ENCODE data around the gene CEP170. TPM values are rescaled to one million over a fixed set of nuclear protein-coding genes. Genes with fewer than 3 reads are reported as not detected.

CEP170 gene
- total RNA-seq, 1 experiment from 2014 or later: 94.7 TPM

GRCh38 chr1:243244432-243244841 is 10.6 kb downstream of the CEP170 start (continued):
- TF ChIP-seq PRRX2 (CRISPR knock-in tag; IDR thresholded peaks at IDR 0.05) (no peak), SP1 (CRISPR knock-in tag; conservative IDR thresholded peaks at IDR 0.05) (no peak), MYBL2 (CRISPR knock-in tag; IDR thresholded peaks at IDR 0.05) (no peak), CREM (CRISPR knock-in tag; IDR thresholded peaks at IDR 0.05) (no peak), RORB (CRISPR knock-in tag; IDR thresholded peaks at IDR 0.05) (no peak), ZNF219 (CRISPR knock-in tag; IDR thresholded peaks at IDR 0.05; ENCODE audit: borderline replicate concordance) (no peak), EMX1 (CRISPR knock-in tag; IDR thresholded peaks at IDR 0.05) (no peak), ZNF138 (CRISPR knock-in tag; conservative IDR thresholded peaks at IDR 0.05) (no peak), ZSCAN18 (CRISPR knock-in tag; IDR thresholded peaks at IDR 0.05) (no peak), ZNF281 (CRISPR knock-in tag; IDR thresholded peaks at IDR 0.05) (no peak), ATF6 (CRISPR knock-in tag; IDR thresholded peaks at IDR 0.05) (no peak)

GRCh38 chr1:243236604-243237252 is 18.4 kb downstream of the CEP170 start:
- POLR2A ChIA-PET: no interaction called here
- Mint-ChIP-seq H3K9me3 (peaks cover 20% of the 10 kb centered on the region), H3K27ac (peak overlapping the region; percentile 87)
- TF ChIP-seq ZNF532 (CRISPR knock-in tag; IDR thresholded peaks at IDR 0.05; ENCODE audit: borderline replicate concordance) (no peak), ZNF396 (CRISPR knock-in tag; IDR thresholded peaks at IDR 0.05; ENCODE audit: borderline replicate concordance) (no peak), RORB (CRISPR knock-in tag; IDR thresholded peaks at IDR 0.05) (no peak), TEAD4 (CRISPR knock-in tag; IDR thresholded peaks at IDR 0.05) (no peak), USF1 (CRISPR knock-in tag; IDR thresholded peaks at IDR 0.05) (no peak), IRF2 (CRISPR knock-in tag; IDR thresholded peaks at IDR 0.05; ENCODE audit: borderline replicate concordance, low read depth) (no peak), E2F5 (CRISPR knock-in tag; IDR thresholded peaks at IDR 0.05) (no peak), NR2C2 (CRISPR knock-in tag; IDR thresholded peaks at IDR 0.05) (no peak), FOXK1 (CRISPR knock-in tag; IDR thresholded peaks at IDR 0.05) (no peak), SMAD4 (CRISPR knock-in tag; IDR thresholded peaks at IDR 0.05) (no peak), JAZF1 (CRISPR knock-in tag; IDR thresholded peaks at IDR 0.05) (no peak), NR3C1 (CRISPR knock-in tag; conservative IDR thresholded peaks at IDR 0.05; ENCODE audit: low read depth) (no peak)

More at GRCh38 chr1:243236604-243237252, 18.4 kb downstream of the CEP170 start:
- CTCF ChIA-PET: interaction anchor here (1.2 kb wide), 1 partner anchor 113 kb away, joined by 3 read pairs; no protein-coding TSS in a partner anchor
- 0 out of 2 replicates have a peak, but pooled peaks have one; percentile 20 for ATAC-seq
- Mint-ChIP-seq H3K4me3 (no peak overlapping the region), H3K27me3 (ENCODE audit: low read depth) (no peaks in the 10 kb centered on the region), H3K4me1 (peaks cover 18% of the 10 kb centered on the region), H3K36me3 (peaks cover 26% of the 10 kb centered on the region)
- no peak for DNase-seq (ENCODE audit: low spot score)

All from WTC11 (cell line).